NCI-H187 (cell line): ENCODE measurements around the gene CIDEC.

Experiments
- DNase-seq, 2 experiments: peaks; one replicate each; lab custom pipeline; 2025; lab: John Stamatoyannopoulos, UW

CIDEC gene, protein sequence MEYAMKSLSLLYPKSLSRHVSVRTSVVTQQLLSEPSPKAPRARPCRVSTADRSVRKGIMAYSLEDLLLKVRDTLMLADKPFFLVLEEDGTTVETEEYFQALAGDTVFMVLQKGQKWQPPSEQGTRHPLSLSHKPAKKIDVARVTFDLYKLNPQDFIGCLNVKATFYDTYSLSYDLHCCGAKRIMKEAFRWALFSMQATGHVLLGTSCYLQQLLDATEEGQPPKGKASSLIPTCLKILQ

DNA sequence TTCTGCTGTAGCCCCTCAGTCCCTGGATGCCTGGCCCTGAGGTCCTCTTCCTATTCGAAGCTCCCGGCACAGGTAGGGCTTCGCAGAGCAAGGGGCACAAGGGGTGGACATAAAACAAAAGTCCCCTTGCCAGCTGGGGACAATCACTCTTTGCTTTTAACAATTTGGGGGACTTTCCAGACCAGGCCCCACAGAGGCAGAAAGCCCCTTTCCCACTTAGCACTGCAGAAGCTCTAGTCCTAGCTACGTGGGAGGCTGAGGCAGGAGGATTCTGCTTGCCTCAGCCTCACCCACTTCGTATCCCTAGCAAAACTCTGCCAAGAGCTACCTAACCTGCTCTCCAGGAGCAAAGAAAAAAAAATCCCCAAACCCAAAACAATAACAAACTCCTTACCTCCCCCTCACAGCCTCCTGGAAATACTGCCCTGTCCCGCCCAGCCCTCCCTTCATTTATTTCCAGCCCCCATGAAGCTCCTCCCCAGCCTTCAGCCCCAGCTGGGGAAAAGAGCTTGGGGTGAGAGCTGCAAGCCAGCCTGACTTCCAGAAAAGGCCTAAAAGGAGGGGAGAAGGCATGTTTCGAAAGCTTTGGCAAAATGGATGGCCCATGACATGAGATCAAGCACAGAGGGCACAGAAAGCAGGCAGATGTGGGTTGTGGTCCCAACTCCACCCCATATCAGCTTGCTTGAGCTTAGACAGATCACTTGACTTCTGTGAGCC lies at the start of gene CIDEC:
Gene CIDEC, minus strand, starts transcription at position 424 of the 720 bp plus-strand sequence. CDS start 1,767 bp downstream, outside the sequence.
- DNase-seq: no peak

DNA sequence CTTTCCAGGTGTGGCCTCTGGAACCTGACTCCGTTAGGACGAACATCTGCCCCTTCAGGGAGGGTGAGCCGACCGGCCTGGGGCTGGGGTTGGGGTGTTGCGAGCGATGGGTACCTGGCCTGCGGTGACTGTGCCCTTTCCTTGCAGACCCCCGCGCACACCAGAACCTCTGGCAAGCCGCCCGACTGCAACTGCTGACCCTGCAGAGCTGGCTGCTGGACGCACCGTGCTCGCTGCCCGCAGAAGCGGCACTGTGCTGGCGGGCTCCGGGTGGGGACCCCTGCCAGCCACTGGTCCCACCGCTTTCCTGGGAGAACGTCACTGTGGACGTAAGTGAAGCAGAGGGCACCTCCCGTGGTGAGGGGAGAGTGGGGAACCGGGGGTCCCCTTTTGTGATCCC lies 48.1 kb upstream of the CIDEC start:
- no peak for DNase-seq

DNA sequence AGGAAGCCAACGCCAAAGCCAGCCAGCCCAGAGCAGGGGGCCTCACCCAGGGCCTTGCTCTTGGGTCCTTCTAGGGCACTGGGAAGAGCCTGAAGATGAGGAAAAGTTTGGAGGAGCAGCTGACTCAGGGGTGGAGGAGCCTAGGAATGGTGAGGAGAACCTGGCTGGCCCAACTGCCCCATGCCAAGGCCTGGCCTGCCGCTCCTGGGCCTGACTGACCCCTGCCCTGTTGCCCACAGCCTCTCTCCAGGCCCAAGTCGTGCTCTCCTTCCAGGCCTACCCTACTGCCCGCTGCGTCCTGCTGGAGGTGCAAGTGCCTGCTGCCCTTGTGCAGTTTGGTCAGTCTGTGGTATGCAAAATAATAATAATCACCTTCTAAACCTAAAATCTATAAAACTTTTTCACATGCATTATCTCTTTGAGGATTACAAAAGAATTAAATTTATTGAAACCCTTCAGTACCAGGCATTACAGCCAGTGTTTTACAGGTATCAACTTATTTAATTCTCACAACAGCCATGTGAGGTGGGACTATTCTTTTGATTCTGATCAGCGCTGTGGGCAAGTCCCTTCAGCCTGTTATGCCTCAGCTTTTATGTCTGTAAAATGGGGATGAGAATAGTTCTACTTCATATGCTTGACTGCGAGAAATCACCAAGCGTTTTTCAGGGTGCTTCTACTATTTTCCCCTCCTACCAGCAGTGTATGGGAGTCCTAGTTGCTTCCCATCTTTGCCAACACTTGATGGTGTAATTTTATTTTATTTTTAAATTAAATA lies 38.4 kb upstream of the CIDEC start:
- no peak for DNase-seq

DNA sequence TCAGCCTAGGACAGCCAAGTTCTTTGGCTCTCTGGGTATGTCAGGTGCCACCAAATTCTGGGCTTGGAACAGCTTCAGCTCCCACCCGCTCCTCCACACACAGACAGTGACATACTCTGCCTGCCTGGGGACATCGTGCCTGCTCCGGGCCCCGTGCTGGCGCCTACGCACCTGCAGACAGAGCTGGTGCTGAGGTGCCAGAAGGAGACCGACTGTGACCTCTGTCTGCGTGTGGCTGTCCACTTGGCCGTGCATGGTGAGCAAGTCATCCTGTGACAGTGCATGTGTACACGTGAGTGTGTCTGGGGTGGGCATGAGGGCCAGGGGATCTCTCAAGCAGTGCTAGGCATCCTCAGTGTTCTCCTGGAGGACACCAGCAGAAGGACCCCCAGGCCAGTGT lies 37.8 kb upstream of the CIDEC start:
- no peak for DNase-seq

DNA sequence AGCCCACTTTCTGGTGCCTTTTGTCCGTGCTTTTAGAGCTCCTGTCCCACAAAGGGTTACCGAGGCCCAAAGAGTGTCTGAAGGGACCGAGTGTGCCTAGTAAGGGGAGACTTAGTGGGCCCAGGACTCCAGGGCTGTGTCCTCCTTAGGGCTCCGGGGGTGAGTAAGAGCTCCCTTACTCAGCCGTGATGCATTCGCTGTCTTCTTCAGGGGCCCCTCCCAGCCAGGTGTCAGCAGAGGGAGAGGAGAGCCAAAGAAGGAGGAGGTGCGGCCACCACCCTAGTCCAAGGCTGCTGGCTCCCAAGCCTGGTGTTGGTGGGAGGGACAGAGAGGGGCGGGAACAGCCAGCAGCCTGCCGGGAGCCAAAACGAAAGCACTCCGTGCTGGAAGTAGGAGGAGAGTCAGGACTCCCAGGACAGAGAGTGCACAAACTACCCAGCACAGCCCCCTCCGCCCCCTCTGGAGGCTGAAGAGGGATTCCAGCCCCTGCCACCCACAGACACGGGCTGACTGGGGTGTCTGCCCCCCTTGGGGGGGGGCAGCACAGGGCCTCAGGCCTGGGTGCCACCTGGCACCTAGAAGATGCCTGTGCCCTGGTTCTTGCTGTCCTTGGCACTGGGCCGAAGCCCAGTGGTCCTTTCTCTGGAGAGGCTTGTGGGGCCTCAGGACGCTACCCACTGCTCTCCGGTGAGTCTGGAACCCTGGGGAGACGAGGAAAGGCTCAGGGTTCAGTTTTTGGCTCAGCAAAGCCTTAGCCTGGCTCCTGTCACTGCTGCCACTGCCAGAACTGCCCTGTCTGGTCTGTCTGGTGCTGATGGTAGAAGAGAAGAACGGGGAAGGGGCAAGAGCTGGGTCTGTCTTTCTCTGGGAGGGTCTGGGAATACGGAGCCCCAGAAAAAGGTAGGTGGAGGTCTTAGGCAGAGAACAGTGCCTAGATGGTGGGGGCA lies 37.0 kb upstream of the CIDEC start, which contains the start of gene IL17RC:
Gene IL17RC, plus strand, starts transcription at position 365 of the 947 bp plus-strand sequence. Its CDS starts 218 bp downstream, at position 583.
- peak; percentile 31 to 52 for DNase-seq

DNA sequence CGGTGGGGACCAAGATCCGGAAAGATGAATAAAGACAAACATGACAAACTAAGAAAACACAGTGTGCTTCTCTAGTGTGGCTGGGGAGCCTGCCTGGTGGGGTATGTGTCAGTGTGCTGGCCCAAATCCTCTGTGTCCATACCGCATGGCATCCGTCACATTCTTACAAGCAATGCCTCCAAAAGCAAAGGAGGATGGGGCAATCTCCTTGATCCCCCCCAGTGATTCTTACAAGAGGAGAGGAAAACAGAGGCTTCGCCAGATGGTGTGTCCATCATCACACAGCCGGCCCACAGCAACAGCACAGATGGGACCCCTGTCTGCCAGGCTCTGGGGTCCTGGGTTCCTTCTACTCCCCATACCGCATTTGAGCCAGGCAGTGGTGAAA lies 36.3 kb upstream of the CIDEC start:
- no peak for DNase-seq

DNA sequence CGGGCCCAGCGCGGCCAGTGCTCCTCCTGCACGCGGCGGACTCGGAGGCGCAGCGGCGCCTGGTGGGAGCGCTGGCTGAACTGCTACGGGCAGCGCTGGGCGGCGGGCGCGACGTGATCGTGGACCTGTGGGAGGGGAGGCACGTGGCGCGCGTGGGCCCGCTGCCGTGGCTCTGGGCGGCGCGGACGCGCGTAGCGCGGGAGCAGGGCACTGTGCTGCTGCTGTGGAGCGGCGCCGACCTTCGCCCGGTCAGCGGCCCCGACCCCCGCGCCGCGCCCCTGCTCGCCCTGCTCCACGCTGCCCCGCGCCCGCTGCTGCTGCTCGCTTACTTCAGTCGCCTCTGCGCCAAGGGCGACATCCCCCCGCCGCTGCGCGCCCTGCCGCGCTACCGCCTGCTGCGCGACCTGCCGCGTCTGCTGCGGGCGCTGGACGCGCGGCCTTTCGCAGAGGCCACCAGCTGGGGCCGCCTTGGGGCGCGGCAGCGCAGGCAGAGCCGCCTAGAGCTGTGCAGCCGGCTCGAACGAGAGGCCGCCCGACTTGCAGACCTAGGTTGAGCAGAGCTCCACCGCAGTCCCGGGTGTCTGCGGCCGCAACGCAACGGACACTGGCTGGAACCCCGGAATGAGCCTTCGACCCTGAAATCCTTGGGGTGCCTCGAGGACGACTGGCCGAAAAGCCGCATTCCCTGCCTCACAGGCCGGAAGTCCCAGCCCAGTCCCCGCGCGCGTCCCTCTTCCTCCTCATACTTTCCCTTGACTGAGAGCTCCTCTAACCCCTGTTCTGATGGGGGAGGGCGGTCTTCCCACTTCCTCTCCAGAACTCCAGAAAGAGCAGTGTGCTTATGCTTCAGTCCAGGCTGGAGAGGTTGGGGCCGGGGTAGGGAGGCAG lies 35.4 kb upstream of the CIDEC start:
- DNase-seq: no peak

DNA sequence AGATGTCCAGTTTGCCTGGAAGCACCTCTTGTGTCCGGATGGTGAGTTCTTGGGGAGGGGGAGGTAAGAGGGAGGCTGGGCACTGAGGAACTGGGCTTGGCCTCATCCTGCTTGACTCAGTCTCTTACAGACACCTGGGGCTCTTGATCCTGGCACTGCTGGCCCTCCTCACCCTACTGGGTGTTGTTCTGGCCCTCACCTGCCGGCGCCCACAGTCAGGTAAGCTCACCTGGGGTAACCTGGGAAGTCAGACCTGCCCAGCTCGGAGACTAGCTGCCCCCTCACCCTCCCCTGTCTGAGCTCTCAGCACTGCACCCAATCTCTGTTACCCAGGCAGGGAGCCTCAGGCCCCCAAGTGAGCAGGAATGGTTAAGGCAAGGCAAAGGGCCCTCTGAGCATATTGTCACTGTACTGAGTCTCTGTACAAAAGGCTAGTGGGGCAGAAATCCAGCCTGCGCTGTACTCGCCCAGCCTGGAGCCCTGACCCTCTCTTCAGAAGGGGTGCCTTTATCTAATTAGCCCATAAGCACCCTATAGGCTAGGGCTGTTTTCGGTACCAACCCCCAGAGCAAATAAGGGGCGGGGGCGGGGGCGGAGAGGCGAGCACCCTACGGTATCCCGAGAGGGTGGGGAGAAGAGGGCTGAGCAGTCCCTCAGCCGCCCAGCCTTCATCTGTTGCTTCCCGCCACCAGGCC lies 34.7 kb upstream of the CIDEC start:
- no peak for DNase-seq

DNA sequence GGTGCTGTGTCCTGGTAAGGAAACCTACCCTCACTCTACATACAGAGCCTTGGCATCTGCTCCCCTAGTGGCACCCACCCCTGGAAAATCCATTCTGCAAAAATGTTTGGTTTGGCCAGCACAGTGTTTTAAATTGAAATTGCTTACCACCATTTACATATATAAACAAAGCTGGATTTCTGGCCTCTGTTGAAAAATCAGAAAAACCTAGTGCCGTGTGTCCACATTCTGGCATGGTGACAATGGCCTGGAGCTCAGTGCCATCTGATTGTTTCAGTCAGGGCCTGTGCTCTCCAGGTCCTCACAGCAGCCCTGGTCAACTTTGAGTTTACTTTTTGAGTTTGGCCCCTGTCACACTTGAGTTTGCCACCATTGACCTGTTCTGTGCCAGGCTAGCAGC lies 34.0 kb upstream of the CIDEC start:
- no peak for DNase-seq

DNA sequence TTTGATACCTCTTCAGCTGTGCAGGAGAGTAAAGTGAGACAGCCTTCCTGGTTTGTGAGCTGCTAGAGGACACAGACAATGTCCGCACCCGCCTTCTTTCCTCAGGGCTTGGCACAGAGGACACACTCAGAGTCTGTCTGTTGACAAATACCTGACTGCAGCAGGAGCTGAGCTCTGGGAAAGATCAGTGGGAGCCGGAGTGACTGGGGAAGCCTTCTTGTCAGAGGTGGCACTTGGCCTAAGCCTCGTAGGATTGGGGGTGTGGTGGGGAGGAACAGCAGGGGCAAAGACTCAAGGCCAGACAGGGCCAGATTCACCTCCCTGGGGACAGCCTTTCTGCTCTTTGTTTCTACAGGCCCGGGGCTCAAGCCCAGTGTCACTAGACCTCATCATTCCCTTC lies 33.5 kb upstream of the CIDEC start:
- DNase-seq: no peak

DNA sequence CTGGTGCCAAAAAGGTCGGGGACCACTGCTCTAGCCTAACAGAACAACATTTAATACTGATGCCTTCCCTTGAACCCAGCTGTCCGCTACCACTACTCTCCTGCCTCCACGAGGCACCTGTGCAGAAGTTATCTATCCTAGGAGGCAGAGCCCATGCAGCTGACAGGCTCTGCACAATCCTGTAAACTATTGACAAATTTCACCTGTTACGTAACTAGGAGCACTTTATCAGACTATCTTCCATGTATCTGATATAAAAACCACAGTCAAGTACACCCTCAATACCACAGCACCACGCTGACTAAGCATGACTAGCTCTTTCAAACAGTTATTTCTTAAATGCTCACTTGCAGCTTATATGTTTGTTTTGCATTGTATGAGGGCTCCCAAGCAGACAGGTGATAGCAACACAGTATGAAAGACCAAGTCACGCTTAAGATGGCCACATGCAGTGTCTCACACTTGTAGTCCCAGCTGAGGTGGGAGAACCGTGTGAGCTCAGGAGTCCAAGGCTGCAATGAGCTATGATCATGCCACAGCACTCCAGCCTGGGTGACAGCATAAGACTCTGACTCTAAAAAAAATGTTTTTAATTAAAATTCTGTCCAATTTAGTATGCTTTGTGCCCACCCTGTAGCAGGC lies 32.4 kb upstream of the CIDEC start:
- DNase-seq: no peak

DNA sequence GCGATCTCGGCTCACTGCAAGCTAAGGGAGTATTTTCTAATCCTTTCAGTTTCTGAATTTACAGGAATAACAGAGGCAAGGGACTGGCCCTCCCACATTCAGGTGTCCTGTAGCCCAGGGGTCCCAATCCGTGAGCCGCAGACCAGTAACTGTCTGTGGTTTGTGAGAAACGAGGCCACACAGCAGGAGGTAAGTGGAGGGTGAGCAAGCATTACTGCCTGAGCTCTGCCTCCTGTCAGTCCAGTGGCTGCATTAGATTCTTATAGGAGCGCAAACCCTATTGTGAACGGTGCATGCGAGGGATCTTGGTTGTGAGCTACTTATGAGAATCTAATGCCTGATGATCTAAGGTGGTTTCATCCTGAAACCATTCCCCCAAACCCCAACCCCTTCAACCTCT lies 31.8 kb upstream of the CIDEC start:
- DNase-seq: no peak

DNA sequence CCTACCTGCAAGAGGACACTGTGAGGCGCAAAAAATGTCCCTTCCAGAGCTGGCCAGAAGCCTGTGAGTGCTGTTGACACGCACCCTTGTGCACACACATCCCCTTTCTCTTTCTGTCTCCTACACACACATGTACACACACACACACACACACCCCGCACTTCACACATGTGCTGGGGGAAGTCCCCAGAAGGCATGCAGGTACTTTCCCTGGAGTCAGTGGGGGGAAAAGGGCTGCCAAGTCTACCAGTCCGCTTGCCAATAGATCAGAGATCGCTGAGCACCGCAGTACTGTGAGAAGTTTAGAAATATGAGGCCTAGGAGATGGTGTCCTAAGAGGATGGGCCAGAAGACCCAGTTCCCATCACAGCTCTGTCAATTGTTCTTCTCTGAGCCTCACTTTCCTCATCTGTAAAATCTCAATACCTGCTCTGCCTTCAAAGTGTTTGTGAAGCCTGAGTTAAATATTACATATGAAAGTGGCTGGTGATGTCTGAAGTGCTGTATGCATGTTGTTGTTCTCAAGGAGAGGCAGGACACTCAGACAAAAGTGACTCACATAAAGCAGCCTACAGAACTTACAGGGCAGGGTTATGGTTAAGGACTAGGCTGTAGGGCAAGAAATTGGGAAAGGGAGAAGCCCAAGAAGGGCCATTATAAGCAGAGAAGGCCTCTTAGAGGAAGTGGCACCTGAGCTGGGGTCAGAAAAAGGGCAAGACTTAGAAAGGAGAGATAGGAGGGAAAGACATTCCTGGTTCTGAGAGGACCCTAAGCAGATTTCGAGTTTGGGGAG lies 29.4 kb upstream of the CIDEC start:
- no peak for DNase-seq

DNA sequence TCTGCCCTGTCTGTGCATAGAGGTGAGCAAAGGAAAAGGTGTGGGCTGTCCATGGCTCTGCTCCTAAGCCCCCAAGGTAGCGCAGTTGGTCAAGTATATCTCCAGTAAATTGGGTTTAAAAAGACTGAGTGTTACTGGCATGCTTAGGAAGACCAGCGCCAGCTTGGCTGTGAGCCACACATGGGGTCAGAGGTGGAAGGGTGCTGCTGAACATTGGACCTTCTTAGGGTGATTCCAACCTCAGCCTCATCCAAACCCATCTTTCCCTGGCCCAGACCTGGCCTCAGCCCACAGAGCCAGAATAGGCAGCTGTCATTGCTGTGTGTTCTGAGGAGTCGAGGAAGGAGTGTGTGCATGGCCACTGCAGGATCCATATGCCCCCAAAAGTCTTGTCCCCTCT lies 28.2 kb upstream of the CIDEC start:
- DNase-seq: no peak

DNA sequence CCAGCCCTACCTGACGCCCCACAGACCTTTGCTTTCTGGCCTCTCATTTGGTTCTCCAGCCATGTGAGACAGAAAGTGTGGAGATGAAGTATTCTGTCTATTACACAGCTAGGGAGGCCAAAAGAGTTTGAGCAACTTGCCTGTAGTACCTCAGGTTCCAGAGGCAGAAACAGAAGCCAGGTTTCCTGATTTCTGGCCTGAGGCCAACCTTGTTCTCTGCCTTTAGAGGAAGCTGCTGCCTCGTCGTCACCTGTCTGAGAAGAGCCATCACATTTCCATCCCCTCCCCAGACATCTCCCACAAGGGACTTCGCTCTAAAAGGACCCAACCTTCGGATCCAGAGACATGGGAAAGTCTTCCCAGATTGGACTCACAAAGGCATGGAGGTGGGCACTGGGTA lies 26.4 kb upstream of the CIDEC start:
- no peak for DNase-seq

DNA sequence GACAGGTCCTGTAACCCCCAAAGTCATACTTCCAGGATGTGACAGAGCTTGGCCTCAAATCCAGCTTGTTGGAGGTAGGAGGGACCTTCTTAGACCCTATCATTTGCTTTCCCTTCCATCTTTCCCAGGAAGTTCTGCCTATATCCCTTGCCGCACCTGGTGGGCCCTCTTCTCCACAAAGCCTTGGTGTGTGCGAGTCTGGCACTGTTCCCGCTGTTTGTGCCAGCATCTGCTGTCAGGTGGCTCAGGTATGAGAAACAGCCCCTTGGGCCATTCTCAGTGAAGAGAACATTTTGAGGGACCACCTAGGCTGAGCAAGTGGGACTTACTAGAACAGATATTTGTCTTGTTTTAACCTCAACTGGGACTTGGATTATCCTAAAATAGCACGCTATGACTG lies 23.9 kb upstream of the CIDEC start:
- DNase-seq: no peak

DNA sequence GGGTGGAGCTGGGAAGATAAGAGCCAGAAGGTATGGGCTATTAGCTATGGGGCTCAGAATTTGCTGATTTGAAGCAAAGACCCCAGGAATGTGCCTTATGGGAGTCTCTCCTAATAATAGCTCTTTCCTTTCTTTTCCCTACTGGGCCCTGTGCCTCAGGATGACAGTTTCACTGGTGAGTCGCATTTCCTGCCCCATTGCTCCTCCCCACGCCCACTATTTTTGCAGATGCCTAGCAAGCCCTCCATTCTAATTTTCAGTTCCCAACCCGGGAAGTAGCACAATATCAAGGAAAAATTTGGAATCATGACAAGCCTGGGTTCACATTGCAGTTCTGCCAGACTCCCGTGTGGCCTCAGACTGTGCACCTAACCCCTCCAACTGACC lies 23.2 kb upstream of the CIDEC start:
- DNase-seq: no peak

DNA sequence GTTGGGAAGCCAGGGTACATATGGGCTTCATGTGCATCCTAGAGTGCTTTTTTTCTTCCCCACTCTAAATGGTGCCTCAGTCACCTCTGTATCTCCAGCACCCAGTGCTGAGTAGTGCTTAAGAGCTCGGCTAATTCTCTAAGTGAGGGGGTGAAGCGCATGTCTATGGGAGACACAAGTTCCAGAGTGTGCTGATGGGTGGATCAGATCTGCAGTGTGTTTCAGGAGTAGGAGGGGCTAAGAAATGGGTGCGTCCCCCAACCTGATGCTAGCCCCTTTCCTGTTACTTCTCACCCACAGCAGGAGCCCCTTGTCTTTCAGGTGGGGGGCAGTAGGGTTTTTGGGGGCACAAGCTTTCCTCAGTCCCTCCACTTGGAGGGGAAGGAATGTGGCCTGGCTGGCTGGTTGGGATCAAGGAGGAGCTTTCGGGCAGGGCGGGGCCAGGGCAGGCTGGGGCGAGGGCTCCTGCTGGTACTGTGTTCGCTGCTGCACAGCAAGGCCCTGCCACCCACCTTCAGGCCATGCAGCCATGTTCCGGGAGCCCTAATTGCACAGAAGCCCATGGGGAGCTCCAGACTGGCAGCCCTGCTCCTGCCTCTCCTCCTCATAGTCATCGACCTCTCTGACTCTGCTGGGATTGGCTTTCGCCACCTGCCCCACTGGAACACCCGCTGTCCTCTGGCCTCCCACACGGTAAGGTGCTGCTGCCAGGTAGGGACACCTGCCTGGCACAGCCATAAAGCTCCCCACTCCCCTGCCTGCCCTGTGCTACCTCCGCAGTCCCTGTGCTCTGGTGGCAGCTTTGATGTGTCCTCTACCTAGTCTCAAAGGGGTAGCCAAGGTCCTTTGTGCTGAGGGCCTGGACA lies 22.6 kb upstream of the CIDEC start, which contains the start of gene IL17RE:
Gene IL17RE, plus strand, starts transcription at position 477 of the 866 bp plus-strand sequence. Its CDS starts 85 bp downstream, at position 562.
- no peak for DNase-seq
